Activated CD4-positive, alpha-beta T cell treated with anti-CD3 and anti-CD28 coated beads, Interleukin-2, amount 10 ng/mL, durations not matched to agents 7 days and 5 days (primary cell): ENCODE results near the gene IL1R2. TPM values are rescaled to one million over a fixed set of nuclear protein-coding genes. Genes with fewer than 3 reads are reported as not detected.
A peak's percentile ranks its signal among the peaks of the same experiment; 100 is the strongest.

ENCODE experiments used
- CTCF ChIA-PET: fragments of 350-600 bp; sonication (Branson Sonifier 250); formaldehyde crosslinking; loops from one replicate; lab custom pipeline; 2021; ENCODE audit warnings: antibody characterized with exemption; lab: Charles Lee
- POLR2A ChIA-PET: fragments of 350-600 bp; sonication (Branson Sonifier 250); formaldehyde crosslinking; loops from one replicate; lab custom pipeline; 2021; ENCODE audit warnings: antibody characterized with exemption; lab: Charles Lee
- DNase-seq: peaks from one replicate; pipeline ENCODE4 v3.0.0-alpha.2; 2020
- H3K27ac Mint-ChIP-seq: one replicate; pipeline ENCODE4 v1.8.0; 2021; ENCODE audit warnings: mild to moderate bottlenecking, moderate library complexity, mixed read lengths
- H3K27me3 Mint-ChIP-seq: one replicate; pipeline ENCODE4 v1.8.0; 2021; ENCODE audit warnings: mixed read lengths
- H3K36me3 Mint-ChIP-seq: one replicate; pipeline ENCODE4 v1.8.0; 2021; ENCODE audit warnings: low read depth, mixed read lengths
- H3K4me1 Mint-ChIP-seq: one replicate; pipeline ENCODE4 v1.8.0; 2021; ENCODE audit warnings: mixed read lengths
- H3K4me3 Mint-ChIP-seq: one replicate; pipeline ENCODE4 v1.8.0; 2021; ENCODE audit warnings: mild to moderate bottlenecking, moderate library complexity, mixed read lengths
- H3K9me3 Mint-ChIP-seq: one replicate; pipeline ENCODE4 v1.8.0; 2021; ENCODE audit warnings: mixed read lengths
- total RNA-seq, 2 experiments: library from RNA; stranded (reverse); gene quantifications; one replicate each; pipeline ENCODE4 v1.2.3, GENCODE V29; 2021

Gene IL1R2
- total RNA-seq, 2 experiments from 2014 or later = 0.50 to 0.52 TPM

GRCh38 chr2:102029952-102030351, 38.2 kb downstream of the IL1R2 start:
- no peaks in the 10 kb centered on the region for H3K27me3 Mint-ChIP-seq
- no peak for DNase-seq
- POLR2A ChIA-PET = no interaction called here
- H3K36me3 Mint-ChIP-seq = peaks cover 9% of the 10 kb centered on the region
- peaks cover 33% of the 10 kb centered on the region for H3K4me1 Mint-ChIP-seq
- H3K27ac Mint-ChIP-seq = no peak overlapping the region
- no peaks in the 10 kb centered on the region for H3K9me3 Mint-ChIP-seq
- no peak overlapping the region for H3K4me3 Mint-ChIP-seq
- CTCF ChIA-PET = interaction anchor here (0.8 to 1.0 kb wide), 2 partner anchors 23 to 155 kb away, joined by 3 read pairs; no protein-coding TSS in a partner anchor

DNA sequence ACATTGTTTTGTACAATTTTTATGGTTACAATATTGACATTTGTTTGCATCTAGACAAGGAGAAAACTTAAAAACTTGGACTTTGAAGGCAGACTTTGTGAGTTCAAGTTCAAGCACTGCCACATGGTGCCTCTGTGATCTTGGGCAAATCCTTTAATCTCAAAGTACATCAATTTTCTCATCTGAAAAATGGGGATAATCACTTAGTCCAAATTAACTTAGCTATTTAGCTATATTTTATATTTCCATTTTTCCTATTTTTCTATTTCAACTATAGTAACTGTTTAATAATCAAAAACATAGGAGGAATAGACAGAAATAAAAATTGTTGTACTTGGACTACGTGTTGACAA, 38.7 kb downstream of the IL1R2 start:
- Mint-ChIP-seq H3K27me3 (no peaks in the 10 kb centered on the region), H3K4me3 (no peak overlapping the region), H3K4me1 (peaks cover 35% of the 10 kb centered on the region), H3K27ac (no peak overlapping the region), H3K36me3 (peaks cover 11% of the 10 kb centered on the region), H3K9me3 (no peaks in the 10 kb centered on the region)
- no peak for DNase-seq
- ChIA-PET CTCF (interaction anchor here (1.0 kb wide), 1 partner anchor 24 kb away, joined by 3 read pairs; no protein-coding TSS in a partner anchor), POLR2A (no interaction called here)

- no peaks in the 10 kb centered on the region for H3K27me3 Mint-ChIP-seq
- peaks cover 35% of the 10 kb centered on the region for H3K4me1 Mint-ChIP-seq
- H3K27ac Mint-ChIP-seq = no peak overlapping the region
- no peak for DNase-seq
- H3K4me3 Mint-ChIP-seq = no peak overlapping the region
- H3K9me3 Mint-ChIP-seq = peaks cover 2% of the 10 kb centered on the region
- ChIA-PET POLR2A (no interaction called here), CTCF (no interaction called here)
- H3K36me3 Mint-ChIP-seq = peaks cover 11% of the 10 kb centered on the region
Observed at GRCh38 chr2:102030855-102031527, 39.2 kb downstream of the IL1R2 start.

- no peak for DNase-seq
- POLR2A ChIA-PET = no interaction called here
- H3K4me1 Mint-ChIP-seq = peaks cover 35% of the 10 kb centered on the region
- no peaks in the 10 kb centered on the region for H3K27me3 Mint-ChIP-seq
- no peak overlapping the region for H3K4me3 Mint-ChIP-seq
- H3K36me3 Mint-ChIP-seq = peaks cover 11% of the 10 kb centered on the region
- CTCF ChIA-PET = interaction anchor here (1.0 to 1.9 kb wide), 6 partner anchors 14 to 225 kb away, joined by 3 to 4 read pairs (median 4); no protein-coding TSS in a partner anchor
- H3K27ac Mint-ChIP-seq = peak overlapping the region; percentile 46
- peaks cover 2% of the 10 kb centered on the region for H3K9me3 Mint-ChIP-seq
Observed at GRCh38 chr2:102032368-102033030, 40.7 kb downstream of the IL1R2 start.

DNA sequence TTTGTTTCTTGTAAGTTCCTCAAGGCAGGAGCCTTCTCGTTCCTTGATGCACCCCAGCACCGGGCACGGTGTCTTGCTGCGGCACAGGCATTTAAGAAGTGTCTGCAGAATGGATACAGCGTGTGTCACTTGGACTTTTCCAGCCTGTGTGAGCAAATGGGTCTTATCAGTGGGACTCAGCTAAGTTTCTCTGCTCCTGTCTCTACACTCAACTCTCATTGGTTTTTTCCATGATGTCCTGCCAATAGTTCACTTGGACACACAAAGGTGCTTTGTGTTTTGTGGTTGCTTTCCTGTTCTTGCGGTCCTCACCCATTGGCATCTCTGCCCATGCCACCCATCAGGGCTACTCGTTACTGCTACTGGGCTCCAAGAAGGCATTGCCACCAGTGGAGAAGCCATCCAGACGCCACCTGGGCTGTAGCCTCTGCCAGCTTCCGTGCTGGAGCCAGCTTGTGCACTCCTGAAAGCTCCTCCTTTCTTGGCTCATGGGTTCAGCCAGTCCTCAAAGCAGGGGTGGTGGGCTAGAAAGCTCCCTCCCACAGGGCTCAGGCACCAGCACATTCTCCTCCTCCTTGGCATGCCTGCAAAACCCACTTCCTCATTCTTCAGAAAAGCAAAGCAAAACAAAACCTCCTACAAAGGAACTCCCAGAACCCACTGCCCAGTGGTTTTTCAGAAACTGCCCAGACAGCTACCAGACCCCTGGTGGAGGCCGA, 41.4 kb downstream of the IL1R2 start:
- POLR2A ChIA-PET = no interaction called here
- peaks cover 35% of the 10 kb centered on the region for H3K4me1 Mint-ChIP-seq
- CTCF ChIA-PET = interaction anchor here (0.7 to 1.9 kb wide), 10 partner anchors 11 to 224 kb away, joined by 3 to 6 read pairs (median 4); no protein-coding TSS in a partner anchor
- peak overlapping the region; percentile 82 for H3K27ac Mint-ChIP-seq
- no peak overlapping the region for H3K4me3 Mint-ChIP-seq
- H3K36me3 Mint-ChIP-seq = peaks cover 11% of the 10 kb centered on the region
- DNase-seq = peak; percentile 35
- H3K9me3 Mint-ChIP-seq = peaks cover 2% of the 10 kb centered on the region
- no peaks in the 10 kb centered on the region for H3K27me3 Mint-ChIP-seq

GRCh38 chr2:102033750-102034682, 42.3 kb downstream of the IL1R2 start:
- Mint-ChIP-seq H3K4me3 (no peak overlapping the region), H3K36me3 (peaks cover 11% of the 10 kb centered on the region), H3K27me3 (no peaks in the 10 kb centered on the region), H3K27ac (peak overlapping the region; percentile 82), H3K4me1 (peaks cover 35% of the 10 kb centered on the region), H3K9me3 (peaks cover 2% of the 10 kb centered on the region)
- POLR2A ChIA-PET = no interaction called here
- DNase-seq = no peak
- CTCF ChIA-PET = interaction anchor here (0.7 to 1.9 kb wide), 10 partner anchors 11 to 223 kb away, joined by 3 to 6 read pairs (median 4); no protein-coding TSS in a partner anchor

- CTCF ChIA-PET = interaction anchor here (0.7 to 1.9 kb wide), 5 partner anchors 10 to 206 kb away, joined by 3 to 6 read pairs (median 4); no protein-coding TSS in a partner anchor
- peaks cover 32% of the 10 kb centered on the region for H3K4me1 Mint-ChIP-seq
- POLR2A ChIA-PET = no interaction called here
Observed at GRCh38 chr2:102034683-102035548, 43.2 kb downstream of the IL1R2 start.

GRCh38 chr2:102037681-102038080, 45.9 kb downstream of the IL1R2 start:
- H3K27ac Mint-ChIP-seq = no peak overlapping the region
- peaks cover 26% of the 10 kb centered on the region for H3K4me1 Mint-ChIP-seq
- CTCF ChIA-PET = interaction anchor here (0.9 to 1.4 kb wide), 3 partner anchors 10 to 203 kb away, joined by 3 to 4 read pairs (median 3); no protein-coding TSS in a partner anchor
- POLR2A ChIA-PET = no interaction called here
- H3K27me3 Mint-ChIP-seq = peaks cover 7% of the 10 kb centered on the region
- DNase-seq = no peak
- peaks cover 2% of the 10 kb centered on the region for H3K9me3 Mint-ChIP-seq
- peaks cover 8% of the 10 kb centered on the region for H3K36me3 Mint-ChIP-seq
- H3K4me3 Mint-ChIP-seq = no peak overlapping the region

More at GRCh38 chr2:102034683-102035548, 43.2 kb downstream of the IL1R2 start:
- peak overlapping the region; percentile 66 for H3K27ac Mint-ChIP-seq
- peaks cover 2% of the 10 kb centered on the region for H3K9me3 Mint-ChIP-seq
- DNase-seq = no peak
- no peaks in the 10 kb centered on the region for H3K27me3 Mint-ChIP-seq
- peaks cover 8% of the 10 kb centered on the region for H3K36me3 Mint-ChIP-seq
- H3K4me3 Mint-ChIP-seq = no peak overlapping the region

- H3K27me3 Mint-ChIP-seq = peaks cover 10% of the 10 kb centered on the region
- ChIA-PET CTCF (interaction anchor here (1.0 kb wide), 1 partner anchor 10 kb away, joined by 3 read pairs; no protein-coding TSS in a partner anchor), POLR2A (no interaction called here)
- no peak overlapping the region for H3K4me3 Mint-ChIP-seq
- peaks cover 8% of the 10 kb centered on the region for H3K4me1 Mint-ChIP-seq
- no peaks in the 10 kb centered on the region for H3K36me3 Mint-ChIP-seq
- H3K27ac Mint-ChIP-seq = no peak overlapping the region
- DNase-seq = no peak
- peaks cover 2% of the 10 kb centered on the region for H3K9me3 Mint-ChIP-seq
Observed at GRCh38 chr2:102040229-102040628, 48.5 kb downstream of the IL1R2 start.

DNA sequence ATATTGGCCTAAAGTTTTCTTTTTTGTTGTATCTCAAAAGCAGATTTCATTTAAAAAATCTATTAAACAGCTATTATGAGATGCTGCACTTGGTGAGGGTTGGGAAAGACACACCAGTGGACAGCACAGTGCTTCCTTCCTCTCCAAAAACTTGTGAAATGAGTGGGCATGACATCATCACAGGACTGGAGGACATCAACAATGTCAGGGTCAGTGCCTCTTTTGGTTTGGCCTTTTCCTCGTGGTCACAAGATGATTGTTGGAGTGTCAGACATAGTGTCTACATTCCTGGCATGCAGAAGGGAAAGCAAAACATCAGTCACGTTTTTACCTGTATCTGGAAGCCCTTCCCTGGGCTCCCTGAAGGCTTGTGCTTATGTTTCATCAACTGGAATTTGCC, 49.6 kb downstream of the IL1R2 start:
- ChIA-PET CTCF (no interaction called here), POLR2A (no interaction called here)
- H3K27ac Mint-ChIP-seq = no peak overlapping the region
- peaks cover 9% of the 10 kb centered on the region for H3K4me1 Mint-ChIP-seq
- no peaks in the 10 kb centered on the region for H3K9me3 Mint-ChIP-seq
- DNase-seq = no peak
- no peak overlapping the region for H3K4me3 Mint-ChIP-seq
- peaks cover 12% of the 10 kb centered on the region for H3K27me3 Mint-ChIP-seq
- peaks cover 2% of the 10 kb centered on the region for H3K36me3 Mint-ChIP-seq
